Raji (cell line): Measurements from ENCODE around the gene ING2.

Experiments
- POLR2A ChIP-seq: IDR thresholded peaks from 2 replicates; pipeline ENCODE4 v1.6.1; 2011; ENCODE audit warnings: low read depth, low read length, control low read depth; ENCODE audit not compliant: insufficient read depth

The ING2 gene

DNA sequence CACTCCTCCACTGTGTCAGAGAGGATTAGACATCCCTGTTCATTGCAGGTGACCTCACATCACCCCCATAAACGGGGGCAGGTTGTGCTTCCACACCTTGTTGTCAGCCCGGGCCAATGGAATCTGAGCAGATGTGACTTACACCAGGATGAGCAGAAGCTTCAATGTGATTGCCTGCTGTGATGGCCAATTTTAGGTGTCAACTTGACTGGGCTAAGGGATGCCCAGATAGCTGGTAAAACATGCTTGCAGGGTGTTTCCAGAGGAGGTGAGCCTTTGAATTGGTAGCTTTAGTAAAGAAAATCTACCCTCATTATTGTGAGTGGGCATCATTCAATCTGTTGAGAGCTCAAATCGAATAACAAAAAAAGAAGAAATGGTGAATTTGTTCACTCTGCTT lies 52.1 kb downstream of the ING2 start:
- no peak for TF ChIP-seq POLR2A

DNA sequence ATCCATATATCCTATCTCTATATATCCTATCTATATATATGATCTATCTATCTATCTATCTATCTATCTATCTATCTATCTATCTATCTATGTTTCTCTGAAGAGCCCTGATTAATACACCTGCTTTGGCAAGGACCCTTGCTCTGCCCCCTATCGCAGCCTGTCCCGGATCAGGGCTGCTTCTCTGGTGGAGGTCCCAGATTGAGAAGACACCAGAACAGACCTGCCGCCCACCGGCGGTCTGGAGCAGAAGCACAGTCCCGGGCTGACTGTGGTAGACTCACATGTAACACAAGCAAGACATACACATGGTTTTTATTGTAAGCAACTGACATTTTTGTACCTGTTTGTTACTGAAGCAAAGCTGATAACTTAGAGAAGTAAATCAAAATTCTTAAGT lies 52.8 kb downstream of the ING2 start:
- no peak for TF ChIP-seq POLR2A

DNA sequence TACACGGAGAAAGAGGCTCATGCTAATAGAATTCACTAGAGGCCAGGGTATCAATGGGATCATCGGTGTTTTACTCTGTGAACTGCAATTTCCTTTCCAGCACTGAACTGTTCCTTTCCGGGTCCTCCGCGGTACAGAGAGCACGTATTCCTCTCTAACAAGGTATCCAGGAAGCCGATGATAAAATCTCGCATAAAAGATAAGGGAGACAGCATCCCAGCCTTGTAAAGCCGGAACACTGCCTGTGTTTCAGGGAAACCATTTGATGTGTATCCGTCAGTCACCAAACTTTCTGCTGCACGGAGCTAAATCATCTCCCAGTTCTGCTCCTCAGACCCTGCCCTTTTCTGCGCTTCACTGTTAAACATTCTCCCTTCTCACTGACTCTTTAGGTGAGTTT lies 54.0 kb downstream of the ING2 start:
- no peak for TF ChIP-seq POLR2A

DNA sequence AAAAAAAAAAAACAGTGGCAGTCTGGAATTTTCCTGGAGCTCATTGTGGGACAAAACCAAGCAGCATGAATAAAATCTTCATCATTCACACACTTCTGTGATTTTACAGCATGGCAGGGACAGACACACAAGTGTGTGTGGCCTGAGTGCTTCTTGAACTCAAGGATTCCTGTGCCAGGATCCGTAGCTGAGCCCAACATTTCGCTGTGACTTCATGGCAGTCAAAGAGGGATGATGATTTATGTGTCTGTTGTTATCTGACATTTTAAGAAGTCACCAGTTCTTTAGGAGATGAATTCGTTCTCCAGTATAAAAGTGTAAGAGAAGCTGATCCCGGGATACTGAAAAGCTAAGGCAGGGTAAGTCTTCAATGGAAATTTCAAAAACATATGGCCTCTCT lies 57.0 kb downstream of the ING2 start:
- no peak for TF ChIP-seq POLR2A
